Psoas muscle (tissue), 8 donors: Measurements from ENCODE around the gene ASAH2. TPM values are rescaled to one million over a fixed set of nuclear protein-coding genes. Genes with fewer than 3 reads are reported as not detected.

ENCODE experiments used
- ATAC-seq, 4 donors: fragments of 200-7000 bp; cut with Tn5 transposase; one replicate each; pipeline ENCODE4 v1.9.1; 2020; ENCODE audit warnings: moderate library complexity in 3 of 4, mild to moderate bottlenecking in 2 of 4
- DNase-seq, 2 donors: peaks; one replicate each; pipeline ENCODE4 v3.0.0-alpha.2; 2020
- H3K27ac ChIP-seq: fragments of 200-600 bp; one replicate; pipeline ENCODE4 v1.8.0; 2022
- H3K27me3 ChIP-seq, 3 donors: fragments of 200-600 bp in 1 of 3; one replicate each; pipeline versions ENCODE4 v1.6.1 to v1.8.0; 2013 to 2022; ENCODE audit warnings: low read length in 2 of 3, mild to moderate bottlenecking in 2 of 3, moderate library complexity in 1 of 3; ENCODE audit not compliant: insufficient read depth in 3 of 3
- H3K36me3 ChIP-seq, 2 donors: fragments of 200-600 bp in 1 of 2; one replicate each; pipeline versions ENCODE4 v1.6.1 to v1.8.0; 2013 to 2022; ENCODE audit warnings: low read depth in 1 of 2, mild to moderate bottlenecking in 1 of 2, moderate library complexity in 1 of 2; ENCODE audit not compliant: insufficient read depth in 1 of 2
- H3K4me1 ChIP-seq: fragments of 200-600 bp; one replicate; pipeline ENCODE4 v1.8.0; 2022
- H3K4me3 ChIP-seq: fragments of 200-600 bp; one replicate; pipeline ENCODE4 v1.8.0; 2022; ENCODE audit warnings: mild to moderate bottlenecking
- H3K9me3 ChIP-seq: fragments of 200-600 bp; one replicate; pipeline ENCODE4 v1.8.0; 2022
- CTCF ChIP-seq: fragments of 200-600 bp; IDR thresholded peaks from one replicate; pipeline ENCODE4 v1.8.0; 2022; ENCODE audit warnings: antibody characterized with exemption
- WGBS, 3 donors: extraction: QIAGEN DNeasy Blood & Tissue Kit; methylation state at CpG; one replicate each; pipeline versions ENCODE4 v1.1.6 to v1.1.7; 2013; 5-methylcytosine and 5-hydroxymethylcytosine counted together
- intact Hi-C, 2 donors: fragments of 100-400 bp; cut with DNase I; formaldehyde crosslinking; loops; one replicate each; pipeline versions ENCODE4 v1.11.0 to v1.14.2; 2022
- polyA plus RNA-seq, 3 donors: library from polyadenylated mRNA; stranded (reverse); fragments of 200-250 nt; gene quantifications; one replicate each; pipeline ENCODE4 v1.2.3, GENCODE V29; 2013
- total RNA-seq, 4 donors: library from RNA; stranded (reverse); fragmentation: NEBNext Ultra II Directional in 2 of 4; extraction: Animal tissue kit (Norgen Biotek cat#: 25700) in 2 of 4; gene quantifications; one replicate each; pipeline versions ENCODE4 v1.2.1 to v1.2.4, GENCODE V29; 2021 to 2023
- donor health status: healthy with polysubstance abuse.
- donor health status: DM: no; HTN: no; CAD: no; lungs with moderate emphysema.
- donor health status: Bipolar disorder and iron deficiency.
- donor health status: healthy.
- donor health status: DM: yes; HTN: yes; CAD: no.
- donor health status: DM: no; HTN: no; CAD: no.
- donor health status: DM: no; HTN: no; CAD: no.
- donor health status: DM: yes; HTN: yes; CAD: no.

ASAH2 gene
- total and polyA plus RNA-seq, 7 donors = 0.08 to 3.6 (median 0.27) TPM

DNA sequence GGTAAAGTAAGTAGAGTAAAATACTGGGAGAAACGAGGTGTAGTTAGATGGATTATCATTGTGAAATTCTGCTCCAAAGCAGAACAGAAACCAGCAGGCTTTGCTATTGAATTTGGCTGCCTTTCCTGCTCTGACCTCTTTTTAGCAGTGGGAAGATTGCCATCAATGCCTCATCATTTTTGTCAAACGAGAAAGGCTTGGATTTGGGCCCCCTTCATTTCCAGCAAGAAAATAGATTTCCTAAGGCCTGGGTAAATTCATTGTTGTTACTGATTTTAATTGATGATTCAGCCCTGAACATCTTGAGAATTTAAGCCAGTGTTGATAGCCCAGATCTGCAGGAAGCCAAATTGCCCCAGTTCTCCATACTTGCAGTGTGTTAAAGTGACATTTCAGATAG lies 35.2 kb upstream of the ASAH2 start:
- H3K4me1 ChIP-seq = no peaks in the 10 kb centered on the region
- ATAC-seq (peak in 1 of 4 donors; percentile 30), DNase-seq (no peak)
- no peaks in the 10 kb centered on the region for H3K36me3 ChIP-seq
- intact Hi-C loops = no loop called here
- 21 to 30% (median 23%) methylated on average over 2 of the region's 2 CpGs for WGBS, 3 donors
- no peak overlapping the region for H3K27ac ChIP-seq
- TF ChIP-seq CTCF = no peak
- no peaks in the 10 kb centered on the region for H3K9me3 ChIP-seq
- no peak overlapping the region for H3K4me3 ChIP-seq
- no peaks in the 10 kb centered on the region for H3K27me3 ChIP-seq

GRCh38 chr10:50281967-50282522 lies 30.7 kb upstream of the ASAH2 start:
- intact Hi-C loops = no loop called here
- Histone ChIP-seq H3K9me3 (no peaks in the 10 kb centered on the region), H3K27ac (no peak overlapping the region), H3K27me3 (peaks cover 0 to 4% (median 3%) of the 10 kb centered on the region in 3 donors), H3K4me1 (no peaks in the 10 kb centered on the region), H3K4me3 (no peak overlapping the region), H3K36me3 (no peaks in the 10 kb centered on the region)
- ATAC-seq (no peak), DNase-seq (no peak)
- no peak for TF ChIP-seq CTCF
- 81 to 85% (median 83%) methylated on average over 4 of the region's 4 CpGs for WGBS, 3 donors

DNA sequence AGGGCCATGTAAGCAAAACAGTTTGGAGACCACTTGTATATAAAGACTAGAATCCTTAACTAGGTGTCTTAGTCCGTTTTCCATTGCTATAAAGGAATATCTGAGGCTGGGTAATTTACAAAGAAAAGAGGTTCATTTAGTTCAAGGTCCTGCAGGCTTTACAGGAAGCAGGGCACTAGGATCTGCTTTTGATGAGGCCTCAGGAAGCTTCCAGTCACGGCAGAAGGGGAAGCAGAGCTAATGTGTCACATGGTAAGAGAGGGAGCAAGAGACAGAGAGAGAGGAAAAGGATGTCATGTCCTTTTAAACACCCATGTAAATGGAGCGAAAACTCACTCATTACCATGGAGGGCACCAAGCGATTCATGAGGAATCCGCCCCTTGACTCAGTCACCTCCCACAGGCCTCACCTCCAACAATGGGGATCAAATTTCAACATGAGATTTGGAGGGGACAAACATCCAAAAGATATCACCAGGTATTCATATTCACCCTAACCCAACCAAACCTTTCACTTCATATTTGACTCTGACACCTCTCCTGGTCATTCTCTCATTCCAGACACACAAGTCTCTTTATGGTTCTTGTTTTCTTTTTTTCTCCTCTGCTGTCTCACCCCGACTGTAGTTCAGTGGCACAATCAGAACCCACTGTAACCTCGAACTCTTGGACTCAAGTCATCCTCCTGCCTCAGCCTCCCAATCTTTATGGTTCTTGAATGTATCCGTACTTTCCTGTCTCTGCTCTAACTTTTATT lies 30.1 kb upstream of the ASAH2 start:
- ATAC-seq (no peak), DNase-seq (no peak)
- no peaks in the 10 kb centered on the region for H3K4me1 ChIP-seq
- 76 to 83% (median 83%) methylated on average over 8 of the region's 8 CpGs for whole genome bisulfite sequencing, 3 donors
- H3K27me3 ChIP-seq = peaks cover 0 to 4% (median 3%) of the 10 kb centered on the region in 3 donors
- no peak for TF ChIP-seq CTCF
- no peaks in the 10 kb centered on the region for H3K36me3 ChIP-seq
- no peak overlapping the region for H3K27ac ChIP-seq
- intact Hi-C loops = no loop called here
- H3K9me3 ChIP-seq = no peaks in the 10 kb centered on the region
- no peak overlapping the region for H3K4me3 ChIP-seq

GRCh38 chr10:50280049-50280841 lies 28.9 kb upstream of the ASAH2 start:
- Histone ChIP-seq H3K27ac (no peak overlapping the region), H3K27me3 (peaks cover 0 to 4% (median 3%) of the 10 kb centered on the region in 3 donors), H3K9me3 (no peaks in the 10 kb centered on the region), H3K4me3 (no peak overlapping the region), H3K4me1 (no peaks in the 10 kb centered on the region), H3K36me3 (no peaks in the 10 kb centered on the region)
- intact Hi-C loops = no loop called here
- no peak for TF ChIP-seq CTCF
- ATAC-seq (no peak), DNase-seq (no peak)
- 61 to 64% (median 63%) methylated on average over 5 of the region's 5 CpGs for WGBS, 3 donors
